Type B pancreatic cell (in vitro differentiated cells): ENCODE measurements around the gene FGFR2. TPM values are rescaled to one million over a fixed set of nuclear protein-coding genes. Genes with fewer than 3 reads are reported as not detected.

Experiments
- DNase-seq: peaks from one replicate; pipeline ENCODE4 v3.0.0; 2021; ENCODE audit warnings: mixed read lengths; ENCODE audit not compliant: unreplicated experiment; ENCODE audit errors: extremely low spot score
- H3K27ac Mint-ChIP-seq: 2 replicates; pipeline ENCODE4 v1.8.0; 2021; ENCODE audit warnings: mild to moderate bottlenecking, mixed read lengths
- H3K27me3 Mint-ChIP-seq: 2 replicates; pipeline ENCODE4 v1.8.0; 2021; ENCODE audit warnings: mixed read lengths
- H3K36me3 Mint-ChIP-seq: 2 replicates; pipeline ENCODE4 v1.8.0; 2021; ENCODE audit warnings: mixed read lengths
- H3K4me1 Mint-ChIP-seq: one replicate; pipeline ENCODE4 v1.8.0; 2021; ENCODE audit warnings: mixed read lengths; ENCODE audit not compliant: unreplicated experiment
- H3K4me3 Mint-ChIP-seq: 2 replicates; pipeline ENCODE4 v1.8.0; 2021; ENCODE audit warnings: mild to moderate bottlenecking, mixed read lengths
- H3K9me3 Mint-ChIP-seq: 2 replicates; pipeline ENCODE4 v1.8.0; 2021; ENCODE audit warnings: mixed read lengths
- CTCF ChIP-seq: fragments of 200-600 bp; sonication (generic); conservative IDR thresholded peaks from 2 replicates; pipeline ENCODE4 v1.5.0; 2021; ENCODE audit warnings: antibody characterized with exemption, mild to moderate bottlenecking
- total RNA-seq: library from RNA; stranded (reverse); gene quantifications from 2 replicates; pipeline ENCODE4 v1.2.1, GENCODE V29; 2021; ENCODE audit warnings: low replicate concordance

The FGFR2 gene
- total RNA-seq, 1 donor from 2014 or later, result 173 TPM

GRCh38 chr10:121484816-121485215, 113.4 kb downstream of the FGFR2 start:
- Mint-ChIP-seq H3K27ac (peak overlapping the region; percentile 77), H3K27me3 (no peaks in the 10 kb centered on the region), H3K36me3 (peaks cover 68% of the 10 kb centered on the region), H3K4me1 (peaks cover 21% of the 10 kb centered on the region), H3K9me3 (peaks cover 5% of the 10 kb centered on the region), H3K4me3 (no peak overlapping the region)
- TF ChIP-seq CTCF, result no peak
- no peak for DNase-seq

- Mint-ChIP-seq H3K4me3 (no peak overlapping the region), H3K36me3 (peaks cover 68% of the 10 kb centered on the region), H3K4me1 (peaks cover 21% of the 10 kb centered on the region), H3K9me3 (peaks cover 5% of the 10 kb centered on the region), H3K27ac (peak overlapping the region; percentile 77), H3K27me3 (no peaks in the 10 kb centered on the region)
- DNase-seq, result no peak
- no peak for TF ChIP-seq CTCF
Measured at GRCh38 chr10:121484401-121484800, 113.8 kb downstream of the FGFR2 start.

- no peak for DNase-seq
- Mint-ChIP-seq H3K4me3 (peak overlapping the region; percentile 36), H3K4me1 (peaks cover 30% of the 10 kb centered on the region), H3K27me3 (no peaks in the 10 kb centered on the region), H3K27ac (peak overlapping the region; percentile 53), H3K9me3 (peaks cover 5% of the 10 kb centered on the region), H3K36me3 (peaks cover 72% of the 10 kb centered on the region)
- TF ChIP-seq CTCF, result no peak
Measured at GRCh38 chr10:121481180-121481579, 117.1 kb downstream of the FGFR2 start.

- Mint-ChIP-seq H3K27me3 (no peaks in the 10 kb centered on the region), H3K4me1 (peaks cover 16% of the 10 kb centered on the region), H3K4me3 (no peak overlapping the region), H3K9me3 (no peaks in the 10 kb centered on the region), H3K36me3 (peaks cover 60% of the 10 kb centered on the region), H3K27ac (no peak overlapping the region)
- TF ChIP-seq CTCF, result no peak
- no peak for DNase-seq
Measured at GRCh38 chr10:121478556-121478955, 119.7 kb downstream of the FGFR2 start.

- peaks cover 4% of the 10 kb centered on the region for H3K9me3 Mint-ChIP-seq
- H3K4me1 Mint-ChIP-seq, result peaks cover 24% of the 10 kb centered on the region
- no peak for TF ChIP-seq CTCF
- H3K27me3 Mint-ChIP-seq, result peaks cover 2% of the 10 kb centered on the region
- peaks cover 7% of the 10 kb centered on the region for H3K36me3 Mint-ChIP-seq
- no peak overlapping the region for H3K4me3 Mint-ChIP-seq
- H3K27ac Mint-ChIP-seq, result no peak overlapping the region
- DNase-seq, result no peak
Measured at GRCh38 chr10:121469797-121470606, 128.2 kb downstream of the FGFR2 start.
